K562 (cell line): ENCODE results near the gene NTRK3. TPM values are rescaled to one million over a fixed set of nuclear protein-coding genes. Genes with fewer than 3 reads are reported as not detected.
A peak's percentile ranks its signal among the peaks of the same experiment; 100 is the strongest.

Experiments used
- ATAC-seq: fragments of 200-7000 bp; cut with Tn5 transposase; 3 replicates; pipeline ENCODE4 v1.9.1; 2020; ENCODE audit warnings: moderate library complexity
- BruUV-seq: library from RNA; stranded (reverse); fragments of 400-500 nt; replicated peaks from 2 replicates; lab custom pipeline; 2021; lab: Mats Ljungman, UMichigan
- CTCF ChIA-PET: fragments of 300-600 bp; formaldehyde crosslinking; extraction: SDS; loops from one replicate; lab custom pipeline; 2021; ENCODE audit warnings: low intra/inter-chr PET ratio; lab: Yijun Ruan, JAX
- POLR2A ChIA-PET: fragments of 300-600, 350-650 bp; sonication (Branson Sonifier 250); formaldehyde crosslinking; extraction: SDS; loops from one replicate; lab custom pipeline; 2021; ENCODE audit warnings: antibody characterized with exemption, inconsistent platforms; lab: Yijun Ruan, JAX
- DNase-seq, 4 experiments: peaks; one replicate each; pipeline versions ENCODE4 v3.0.0 to v3.0.0-alpha.2; 2011 to 2018; ENCODE audit warnings: low spot score in 3 of 4, mixed read lengths in 3 of 4; ENCODE audit errors: extremely low read depth in 1 of 4
- FAIRE-seq: peaks from 2 replicates; lab custom pipeline; 2011; peaks lifted over from hg19 to GRCh38; lab: Jason Lieb, UNC
- H2AFZ ChIP-seq: 2 replicates; pipeline ENCODE4 v1.6.0; 2011; ENCODE audit warnings: low read depth, low read length, control low read depth, inconsistent platforms
- H3K27ac ChIP-seq: fragments of 200-600 bp; 3 replicates; pipeline ENCODE4 v1.8.0; 2011; ENCODE audit warnings: low read depth, mild to moderate bottlenecking, control low read depth, inconsistent platforms, low read length, moderate library complexity, mixed read lengths; ENCODE audit errors: extremely low read depth
- H3K27me3 ChIP-seq, 2 experiments: fragments of 300-600 bp in 1 of 2; 2 replicates in 1 of 2; 3 replicates in 1 of 2; pipeline versions ENCODE4 v1.6.0 to v1.8.0; 2011; ENCODE audit warnings: inconsistent platforms in 2 of 2, low read length in 2 of 2, mild to moderate bottlenecking in 1 of 2, mixed read lengths in 1 of 2, moderate library complexity in 1 of 2; ENCODE audit not compliant: control insufficient read depth in 2 of 2, insufficient read depth in 2 of 2
- H3K36me3 ChIP-seq: fragments of 300-600 bp; 3 replicates; pipeline ENCODE4 v1.8.0; 2011; ENCODE audit warnings: mild to moderate bottlenecking, low read length, inconsistent platforms; ENCODE audit not compliant: control insufficient read depth, insufficient read depth
- H3K4me1 ChIP-seq, 2 experiments: fragments of 200-600 bp in 1 of 2; replicated peaks in 1 of 2; 2 replicates in 1 of 2; 3 replicates in 1 of 2; pipeline versions ENCODE4 v1.5.1 to v1.8.0; 2011; ENCODE audit warnings: inconsistent platforms in 2 of 2, low read length in 2 of 2, mild to moderate bottlenecking in 1 of 2, mixed read lengths in 1 of 2, moderate library complexity in 1 of 2; ENCODE audit not compliant: control insufficient read depth in 2 of 2, insufficient read depth in 2 of 2
- H3K4me2 ChIP-seq: 2 replicates; pipeline ENCODE4 v1.6.1; 2011; ENCODE audit warnings: low read length, control low read depth, inconsistent platforms, mixed read lengths; ENCODE audit not compliant: insufficient read depth
- H3K4me3 ChIP-seq: fragments of 200-600 bp; sonication (generic), shearing (Covaris generic); 2 replicates; pipeline ENCODE4 v1.5.1; 2016; ENCODE audit warnings: control low read depth, inconsistent platforms
- H3K79me2 ChIP-seq: fragments of 200-600 bp; 3 replicates; pipeline ENCODE4 v1.8.0; 2011; ENCODE audit warnings: low read length, inconsistent platforms; ENCODE audit not compliant: control insufficient read depth, insufficient read depth
- H3K9ac ChIP-seq, 2 experiments: 2 replicates each; pipeline versions ENCODE4 v1.6.0 to v1.6.1; 2011; ENCODE audit warnings: low read depth in 2 of 2, low read length in 2 of 2, control low read depth in 1 of 2, inconsistent platforms in 1 of 2, mild to moderate bottlenecking in 1 of 2, mixed read lengths in 1 of 2; ENCODE audit not compliant: insufficient read depth in 1 of 2
- H3K9me1 ChIP-seq: one replicate; pipeline ENCODE4 v1.6.0; 2011; ENCODE audit warnings: inconsistent platforms, mild to moderate bottlenecking, low read length, moderate library complexity; ENCODE audit not compliant: control insufficient read depth, insufficient read depth
- H3K9me3 ChIP-seq: replicated peaks from 2 replicates; pipeline ENCODE4 v1.5.1; 2011; ENCODE audit warnings: low read depth, low read length, inconsistent platforms; ENCODE audit not compliant: control insufficient read depth, insufficient read depth
- H4K20me1 ChIP-seq: replicated peaks from 2 replicates; pipeline ENCODE4 v1.6.1; 2011; ENCODE audit warnings: low read length, inconsistent platforms, mixed read lengths; ENCODE audit not compliant: control insufficient read depth, insufficient read depth
- LARP7 ChIP-seq: fragments of 450-650 bp; IDR thresholded peaks from 2 replicates; pipeline ENCODE4 v1.6.1; 2016
- SIRT6 ChIP-seq: IDR thresholded peaks from one replicate; pipeline ENCODE4 v1.6.1; 2012; ENCODE audit warnings: low read depth, mild to moderate bottlenecking, control low read depth, inconsistent platforms, low read length, moderate library complexity
- SMARCA5 ChIP-seq: fragments of 450-650 bp; IDR thresholded peaks from 2 replicates; pipeline ENCODE4 v1.6.1; 2016
- WGBS: fragments of 100-300 bp; shearing (Covaris generic); methylation state at CpG from one replicate; pipeline ENCODE4 v1.1.6; 2016; ENCODE audit warnings: low coverage, mixed read lengths; ENCODE audit not compliant: insufficient coverage; ENCODE audit errors: missing lambda C conversion rate; 5-methylcytosine and 5-hydroxymethylcytosine counted together
- in situ Hi-C: fragments of 300-500 bp; cut with MboI; formaldehyde crosslinking; loops from 4 replicates; pipeline ENCODE4 v1.15.0; 2018; ENCODE audit warnings: inconsistent platforms, mixed read lengths
- intact Hi-C: fragments of 100-400 bp; cut with micrococcal nuclease; formaldehyde crosslinking; loops from 2 replicates; pipeline ENCODE4 v1.14.2; 2022
- polyA plus RNA-seq, 8 experiments: library from polyadenylated mRNA; depleted of rRNA in 4 of 8; stranded (reverse) in 5 of 8; unstranded in 3 of 8; fragments of >200 nt; fragmentation: Nextera tagmentation in 2 of 8; fragmentation: Illumina TruSeq in 1 of 8; extraction: Ambion mirVana in 2 of 8; extraction: Trizol in 1 of 8; gene quantifications; 2 replicates each; pipeline versions ENCODE4 v1.2.1 to v1.2.3, GENCODE V29; 2011 to 2014; ENCODE audit warnings: inconsistent platforms in 1 of 8, missing spikeins in 1 of 8
- total RNA-seq, 7 experiments: library from RNA; depleted of rRNA in 6 of 7; stranded (reverse); fragments of >200 nt in 6 of 7; fragmentation: Illumina TruSeq in 2 of 7; extraction: Trizol in 2 of 7; gene quantifications; 2 replicates each; pipeline versions ENCODE4 v1.2.1 to v1.2.3, GENCODE V29; 2011 to 2021; ENCODE audit warnings: low replicate concordance in 1 of 7
- TF ChIP-seq, protein P1 (sequence below): fragments of 250-450 bp; sonication (Bioruptor Pico); IDR thresholded peaks from 2 replicates; pipeline ENCODE4 v1.5.0; 2021
- TF ChIP-seq, protein P2 (sequence below), 3 experiments: fragments of 200-800 bp in 1 of 3; fragments of 250-450 bp in 1 of 3; fragments of 450-650 bp in 1 of 3; sonication (Bioruptor Pico) in 1 of 3; sonication (Bioruptor generic) in 1 of 3; formaldehyde crosslinking in 1 of 3; IDR thresholded peaks; 2 replicates each; pipeline versions ENCODE4 v1.6.1 to v1.8.0; 2016 to 2022; ENCODE audit warnings: mild to moderate bottlenecking in 2 of 3, missing genetic modification characterization in 2 of 3, missing compliant biosample characterization in 1 of 3, moderate library complexity in 1 of 3
- TF ChIP-seq, protein P3 (sequence below): fragments of 450-650 bp; IDR thresholded peaks from 2 replicates; pipeline ENCODE4 v1.6.1; 2016; ENCODE audit warnings: low read depth

Gene NTRK3
- total and polyA plus RNA-seq, 9 of the 15 experiments (the other 6 are each of a cell fraction or from before 2014, with no cell fraction given): 0.11 to 0.13 TPM; not detected in 7

DNA sequence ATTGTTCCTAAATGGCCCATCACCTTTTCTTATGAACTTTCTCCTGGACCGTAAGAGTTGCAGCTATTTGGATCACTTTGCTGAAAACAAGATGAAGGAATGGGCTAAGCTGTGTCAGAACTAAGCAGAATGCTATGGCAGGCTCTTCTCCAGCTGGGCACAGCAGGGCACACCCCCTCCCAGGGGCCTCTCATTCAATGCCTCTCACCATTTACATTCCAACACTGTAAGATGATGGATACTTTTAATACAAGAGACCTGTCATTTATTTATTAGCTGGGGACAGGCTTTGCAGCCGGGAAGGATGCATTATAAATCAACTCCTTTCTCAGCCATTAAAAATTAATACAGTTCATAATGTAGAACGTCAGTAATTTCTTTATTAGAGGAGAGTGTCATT, 240.1 kb downstream of the NTRK3 start (continued):
- TF ChIP-seq, protein P1, sequence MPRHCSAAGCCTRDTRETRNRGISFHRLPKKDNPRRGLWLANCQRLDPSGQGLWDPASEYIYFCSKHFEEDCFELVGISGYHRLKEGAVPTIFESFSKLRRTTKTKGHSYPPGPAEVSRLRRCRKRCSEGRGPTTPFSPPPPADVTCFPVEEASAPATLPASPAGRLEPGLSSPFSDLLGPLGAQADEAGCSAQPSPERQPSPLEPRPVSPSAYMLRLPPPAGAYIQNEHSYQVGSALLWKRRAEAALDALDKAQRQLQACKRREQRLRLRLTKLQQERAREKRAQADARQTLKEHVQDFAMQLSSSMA: no peak
- TF ChIP-seq, protein P2, sequence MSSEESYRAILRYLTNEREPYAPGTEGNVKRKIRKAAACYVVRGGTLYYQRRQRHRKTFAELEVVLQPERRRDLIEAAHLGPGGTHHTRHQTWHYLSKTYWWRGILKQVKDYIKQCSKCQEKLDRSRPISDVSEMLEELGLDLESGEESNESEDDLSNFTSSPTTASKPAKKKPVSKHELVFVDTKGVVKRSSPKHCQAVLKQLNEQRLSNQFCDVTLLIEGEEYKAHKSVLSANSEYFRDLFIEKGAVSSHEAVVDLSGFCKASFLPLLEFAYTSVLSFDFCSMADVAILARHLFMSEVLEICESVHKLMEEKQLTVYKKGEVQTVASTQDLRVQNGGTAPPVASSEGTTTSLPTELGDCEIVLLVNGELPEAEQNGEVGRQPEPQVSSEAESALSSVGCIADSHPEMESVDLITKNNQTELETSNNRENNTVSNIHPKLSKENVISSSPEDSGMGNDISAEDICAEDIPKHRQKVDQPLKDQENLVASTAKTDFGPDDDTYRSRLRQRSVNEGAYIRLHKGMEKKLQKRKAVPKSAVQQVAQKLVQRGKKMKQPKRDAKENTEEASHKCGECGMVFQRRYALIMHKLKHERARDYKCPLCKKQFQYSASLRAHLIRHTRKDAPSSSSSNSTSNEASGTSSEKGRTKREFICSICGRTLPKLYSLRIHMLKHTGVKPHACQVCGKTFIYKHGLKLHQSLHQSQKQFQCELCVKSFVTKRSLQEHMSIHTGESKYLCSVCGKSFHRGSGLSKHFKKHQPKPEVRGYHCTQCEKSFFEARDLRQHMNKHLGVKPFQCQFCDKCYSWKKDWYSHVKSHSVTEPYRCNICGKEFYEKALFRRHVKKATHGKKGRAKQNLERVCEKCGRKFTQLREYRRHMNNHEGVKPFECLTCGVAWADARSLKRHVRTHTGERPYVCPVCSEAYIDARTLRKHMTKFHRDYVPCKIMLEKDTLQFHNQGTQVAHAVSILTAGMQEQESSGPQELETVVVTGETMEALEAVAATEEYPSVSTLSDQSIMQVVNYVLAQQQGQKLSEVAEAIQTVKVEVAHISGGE (CRISPR knock-in tag; IDR thresholded peaks at IDR 0.05): no peak
- TF ChIP-seq SIRT6 (no peak), SMARCA5 (no peak)

DNA sequence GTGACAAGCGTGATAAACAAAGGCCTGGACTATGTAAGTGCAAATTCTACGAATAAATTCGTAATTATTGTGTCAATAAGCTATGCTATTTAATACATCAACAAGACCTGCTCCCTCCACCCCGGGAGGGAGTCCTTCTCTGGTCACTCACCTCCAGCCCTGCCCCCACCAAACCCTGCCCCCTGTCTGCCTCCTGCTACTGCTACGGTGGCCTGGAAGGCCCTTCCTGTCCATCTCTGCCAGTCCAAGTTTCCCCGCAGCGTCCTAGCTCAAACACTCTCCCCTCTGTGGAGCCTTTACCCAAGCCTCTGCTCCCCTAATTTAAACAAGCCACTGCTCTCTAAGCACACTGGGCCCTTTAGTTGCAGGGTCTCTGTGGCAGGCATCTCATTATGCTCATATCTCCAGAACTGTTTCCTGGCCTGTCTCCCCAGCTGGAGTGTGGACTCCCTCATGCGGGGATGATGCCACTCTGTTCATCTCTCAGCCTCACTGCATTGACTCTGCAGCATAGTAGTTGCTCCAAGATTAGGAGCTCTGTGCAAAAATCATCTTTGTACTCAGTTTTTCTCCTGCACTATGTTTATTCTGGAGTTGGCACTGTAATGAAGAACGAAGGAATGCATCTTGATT, 241.2 kb downstream of the NTRK3 start:
- Histone ChIP-seq H3K27me3 (no peaks in the 10 kb centered on the region), H2AFZ (no peak overlapping the region), H3K27ac (no peak overlapping the region), H3K9me1 (no peaks in the 10 kb centered on the region), H3K4me2 (no peak overlapping the region), H3K4me1 (no peaks in the 10 kb centered on the region; a peak in 1 of 5 replicates), H4K20me1 (no peaks in the 10 kb centered on the region), H3K9ac (no peak overlapping the region), H3K36me3 (no peaks in the 10 kb centered on the region), H3K9me3 (no peaks in the 10 kb centered on the region), H3K79me2 (no peaks in the 10 kb centered on the region), H3K4me3 (no peak overlapping the region)
- intact Hi-C loops (no loop called here), in situ Hi-C loops (no loop called here)
- ChIA-PET POLR2A (no interaction called here), CTCF (no interaction called here)
- no TSS peak for BruUV-seq
- DNase-seq (no peak), ATAC-seq (no peak), FAIRE-seq (no peak)
- TF ChIP-seq LARP7: no peak
- TF ChIP-seq, protein P3, sequence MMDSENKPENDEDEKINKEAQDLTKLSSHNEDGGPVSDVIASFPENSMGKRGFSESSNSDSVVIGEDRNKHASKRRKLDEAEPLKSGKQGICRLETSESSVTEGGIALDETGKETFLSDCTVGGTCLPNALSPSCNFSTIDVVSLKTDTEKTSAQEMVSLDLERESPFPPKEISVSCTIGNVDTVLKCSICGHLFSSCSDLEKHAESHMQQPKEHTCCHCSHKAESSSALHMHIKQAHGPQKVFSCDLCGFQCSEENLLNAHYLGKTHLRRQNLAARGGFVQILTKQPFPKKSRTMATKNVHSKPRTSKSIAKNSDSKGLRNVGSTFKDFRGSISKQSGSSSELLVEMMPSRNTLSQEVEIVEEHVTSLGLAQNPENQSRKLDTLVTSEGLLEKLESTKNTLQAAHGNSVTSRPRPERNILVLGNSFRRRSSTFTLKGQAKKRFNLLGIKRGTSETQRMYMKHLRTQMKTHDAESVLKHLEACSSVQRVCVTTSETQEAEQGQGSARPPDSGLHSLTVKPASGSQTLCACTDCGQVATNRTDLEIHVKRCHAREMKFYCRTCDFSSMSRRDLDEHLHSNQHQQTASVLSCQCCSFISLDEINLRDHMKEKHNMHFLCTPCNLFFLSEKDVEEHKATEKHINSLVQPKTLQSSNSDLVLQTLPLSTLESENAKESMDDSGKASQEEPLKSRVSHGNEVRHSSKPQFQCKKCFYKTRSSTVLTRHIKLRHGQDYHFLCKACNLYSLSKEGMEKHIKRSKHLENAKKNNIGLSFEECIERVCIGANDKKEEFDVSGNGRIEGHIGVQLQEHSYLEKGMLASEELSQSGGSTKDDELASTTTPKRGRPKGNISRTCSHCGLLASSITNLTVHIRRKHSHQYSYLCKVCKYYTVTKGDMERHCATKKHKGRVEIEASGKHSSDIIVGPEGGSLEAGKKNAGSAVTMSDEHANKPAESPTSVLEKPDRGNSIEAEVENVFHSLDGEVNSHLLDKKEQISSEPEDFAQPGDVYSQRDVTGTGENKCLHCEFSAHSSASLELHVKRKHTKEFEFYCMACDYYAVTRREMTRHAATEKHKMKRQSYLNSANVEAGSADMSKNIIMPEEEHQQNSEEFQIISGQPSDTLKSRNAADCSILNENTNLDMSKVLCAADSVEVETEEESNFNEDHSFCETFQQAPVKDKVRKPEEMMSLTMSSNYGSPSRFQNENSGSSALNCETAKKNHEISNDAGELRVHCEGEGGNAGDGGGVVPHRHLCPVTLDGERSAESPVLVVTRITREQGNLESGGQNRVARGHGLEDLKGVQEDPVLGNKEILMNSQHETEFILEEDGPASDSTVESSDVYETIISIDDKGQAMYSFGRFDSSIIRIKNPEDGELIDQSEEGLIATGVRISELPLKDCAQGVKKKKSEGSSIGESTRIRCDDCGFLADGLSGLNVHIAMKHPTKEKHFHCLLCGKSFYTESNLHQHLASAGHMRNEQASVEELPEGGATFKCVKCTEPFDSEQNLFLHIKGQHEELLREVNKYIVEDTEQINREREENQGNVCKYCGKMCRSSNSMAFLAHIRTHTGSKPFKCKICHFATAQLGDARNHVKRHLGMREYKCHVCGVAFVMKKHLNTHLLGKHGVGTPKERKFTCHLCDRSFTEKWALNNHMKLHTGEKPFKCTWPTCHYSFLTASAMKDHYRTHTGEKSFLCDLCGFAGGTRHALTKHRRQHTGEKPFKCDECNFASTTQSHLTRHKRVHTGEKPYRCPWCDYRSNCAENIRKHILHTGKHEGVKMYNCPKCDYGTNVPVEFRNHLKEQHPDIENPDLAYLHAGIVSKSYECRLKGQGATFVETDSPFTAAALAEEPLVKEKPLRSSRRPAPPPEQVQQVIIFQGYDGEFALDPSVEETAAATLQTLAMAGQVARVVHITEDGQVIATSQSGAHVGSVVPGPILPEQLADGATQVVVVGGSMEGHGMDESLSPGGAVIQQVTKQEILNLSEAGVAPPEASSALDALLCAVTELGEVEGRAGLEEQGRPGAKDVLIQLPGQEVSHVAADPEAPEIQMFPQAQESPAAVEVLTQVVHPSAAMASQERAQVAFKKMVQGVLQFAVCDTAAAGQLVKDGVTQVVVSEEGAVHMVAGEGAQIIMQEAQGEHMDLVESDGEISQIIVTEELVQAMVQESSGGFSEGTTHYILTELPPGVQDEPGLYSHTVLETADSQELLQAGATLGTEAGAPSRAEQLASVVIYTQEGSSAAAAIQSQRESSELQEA: peak; percentile 83
- under 1% methylated on average over 9 of the region's 9 CpGs for WGBS
